LoVo (cell line): ENCODE results near the gene GOPC.

Experiments
- DNase-seq: peaks from one replicate; pipeline ENCODE4 v3.0.0-alpha.2; 2016; ENCODE audit warnings: low spot score

GOPC gene

DNA sequence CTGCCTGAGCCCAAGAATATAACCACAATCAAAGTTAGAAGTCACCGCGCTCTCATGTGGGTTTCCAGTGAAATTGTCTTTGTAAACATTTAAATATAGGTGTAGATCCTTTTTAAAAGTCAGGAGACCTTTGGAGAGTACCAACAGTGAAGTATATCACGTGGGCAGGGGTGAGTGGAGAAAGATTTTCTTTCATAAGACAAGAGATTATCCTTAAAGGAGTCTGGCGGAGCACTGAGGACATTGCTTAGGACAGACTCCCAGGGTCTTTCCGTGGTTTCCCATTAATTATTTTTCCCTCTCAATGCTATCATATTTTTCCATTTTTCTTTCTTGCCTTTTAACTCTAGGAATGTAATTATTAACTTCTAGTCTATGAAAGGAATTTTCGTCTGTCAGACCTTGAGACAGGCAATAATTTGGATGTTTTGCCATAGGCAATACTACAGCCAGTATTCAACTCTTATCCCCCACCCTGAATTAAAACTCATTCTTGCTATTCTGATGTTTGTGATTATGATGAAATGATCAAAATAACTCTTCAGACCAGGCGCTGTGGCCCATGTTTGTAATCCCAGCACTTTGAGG lies 88.4 kb downstream of the GOPC start:
- no peak for DNase-seq

DNA sequence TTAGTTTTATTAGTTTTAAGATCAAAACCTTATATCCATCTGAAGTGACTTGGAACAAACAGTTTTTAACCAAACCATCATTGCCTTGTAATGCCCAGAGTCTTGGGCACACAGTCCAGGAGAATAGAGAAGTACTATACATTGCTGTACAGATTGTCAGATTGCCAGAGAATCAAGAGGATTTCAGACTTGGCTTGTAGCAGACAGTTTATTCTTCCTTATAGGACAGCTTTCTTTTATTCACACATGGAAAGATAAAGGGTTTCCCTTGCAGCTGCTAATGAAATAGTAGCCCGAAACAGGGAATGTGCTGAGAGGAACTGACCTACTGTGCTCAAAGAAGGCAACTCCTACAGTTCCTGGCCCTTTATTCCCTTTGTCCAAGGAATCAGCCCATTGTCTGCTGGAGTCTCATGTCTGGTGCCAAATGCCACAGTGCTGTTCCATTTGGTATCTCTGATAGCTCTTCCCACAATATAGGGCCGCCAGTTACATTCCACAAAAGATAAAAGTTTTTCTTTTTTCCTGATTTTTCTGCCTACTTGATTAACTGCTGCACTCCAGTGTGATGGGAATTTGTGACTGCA lies 89.2 kb downstream of the GOPC start:
- DNase-seq, result no peak

DNA sequence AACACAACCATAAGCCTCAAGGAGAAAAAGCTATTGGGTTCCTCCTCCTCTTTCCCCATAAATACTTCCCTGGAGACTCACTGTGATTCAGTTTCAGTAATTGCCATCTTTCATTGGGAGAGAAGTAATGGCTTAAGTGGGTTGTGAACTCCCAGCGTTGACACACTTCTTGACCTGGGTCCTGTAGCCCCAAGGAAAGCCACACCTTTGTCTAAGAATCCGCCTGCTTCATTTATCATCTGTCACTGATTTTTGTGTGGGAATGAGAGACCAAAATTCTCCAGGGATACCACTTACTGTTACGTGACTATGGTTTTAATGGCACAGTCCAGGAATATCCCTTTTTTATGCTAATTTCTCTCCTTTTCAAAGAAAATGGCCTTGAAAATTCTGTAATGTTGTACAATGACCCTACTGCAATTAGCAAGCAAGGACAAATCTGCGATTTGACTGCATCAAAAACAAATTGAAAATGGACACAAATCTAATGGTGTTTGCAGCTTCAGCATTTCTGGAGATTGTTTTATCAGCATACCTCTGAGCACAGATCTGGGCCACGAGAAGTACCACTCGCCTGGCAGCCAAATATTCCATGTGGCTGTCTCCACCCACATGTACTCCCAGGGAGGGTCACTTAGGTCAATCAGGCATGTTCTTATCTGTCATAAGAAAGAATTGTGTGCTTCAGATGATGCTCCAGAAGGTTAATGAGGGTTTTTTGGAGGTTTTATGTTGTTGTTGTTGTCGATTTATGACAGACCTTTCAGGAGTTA lies 90.1 kb downstream of the GOPC start:
- DNase-seq, result no peak
